ENCODE data around the gene CACNA2D3. TPM values are rescaled to one million over a fixed set of nuclear protein-coding genes. Genes with fewer than 3 reads are reported as not detected.

CACNA2D3 gene
- polyA plus RNA-seq, 5 donors, result 1.1 to 2.2 (median 1.6) TPM

GRCh38 chr3:54572197-54572895 lies 450.0 kb downstream of the CACNA2D3 start:
- no peak for DNase-seq

GRCh38 chr3:54573858-54574257 lies 451.5 kb downstream of the CACNA2D3 start:
- no peak for DNase-seq

GRCh38 chr3:54574906-54575617 lies 452.7 kb downstream of the CACNA2D3 start:
- peak in 1 of 2 donors; percentile 1 for DNase-seq

- DNase-seq, result no peak
Measured at GRCh38 chr3:54575618-54575960, 453.2 kb downstream of the CACNA2D3 start.

GRCh38 chr3:54577313-54577712 lies 455.0 kb downstream of the CACNA2D3 start:
- no peak for DNase-seq

GRCh38 chr3:54578417-54578816 lies 456.1 kb downstream of the CACNA2D3 start:
- no peak for DNase-seq

GRCh38 chr3:54580453-54580852 lies 458.1 kb downstream of the CACNA2D3 start:
- DNase-seq, result no peak

- no peak for DNase-seq
Measured at GRCh38 chr3:54582424-54582823, 460.1 kb downstream of the CACNA2D3 start.

GRCh38 chr3:54591157-54591556 lies 468.8 kb downstream of the CACNA2D3 start:
- DNase-seq, result no peak

- DNase-seq, result no peak
Measured at GRCh38 chr3:54593653-54594052, 471.3 kb downstream of the CACNA2D3 start.

- no peak for DNase-seq
Measured at GRCh38 chr3:54596087-54596486, 473.7 kb downstream of the CACNA2D3 start.

GRCh38 chr3:54599716-54600115 lies 477.4 kb downstream of the CACNA2D3 start:
- no peak for DNase-seq

GRCh38 chr3:54600441-54601204 lies 478.3 kb downstream of the CACNA2D3 start:
- no peak for DNase-seq

- DNase-seq, result no peak
Measured at GRCh38 chr3:54604495-54604894, 482.1 kb downstream of the CACNA2D3 start.

- DNase-seq, result no peak
Measured at GRCh38 chr3:54608041-54608440, 485.7 kb downstream of the CACNA2D3 start.

- DNase-seq, result no peak
Measured at GRCh38 chr3:54619053-54619452, 496.7 kb downstream of the CACNA2D3 start.

GRCh38 chr3:54619531-54619930 lies 497.2 kb downstream of the CACNA2D3 start:
- DNase-seq, result no peak

GRCh38 chr3:54621184-54621583 lies 498.8 kb downstream of the CACNA2D3 start:
- no peak for DNase-seq

GRCh38 chr3:54622678-54623077 lies 500.3 kb downstream of the CACNA2D3 start:
- no peak for DNase-seq

GRCh38 chr3:54625805-54626787 lies 503.7 kb downstream of the CACNA2D3 start:
- DNase-seq, result no peak

GRCh38 chr3:54628888-54629441 lies 506.6 kb downstream of the CACNA2D3 start:
- no peak for DNase-seq

Data from right lung (tissue), 5 donors.